ENCODE results near the gene GPN1. TPM values are rescaled to one million over a fixed set of nuclear protein-coding genes. Genes with fewer than 3 reads are reported as not detected.
"Not testable (repeated sequence)": the region's sequence is repeated elsewhere in the genome, so short reads cannot be mapped to it uniquely, and the experiment has no call there.

Gene GPN1
- total RNA-seq, 4 donors from 2014 or later = 12.3 to 27.7 (median 19.7) TPM

DNA sequence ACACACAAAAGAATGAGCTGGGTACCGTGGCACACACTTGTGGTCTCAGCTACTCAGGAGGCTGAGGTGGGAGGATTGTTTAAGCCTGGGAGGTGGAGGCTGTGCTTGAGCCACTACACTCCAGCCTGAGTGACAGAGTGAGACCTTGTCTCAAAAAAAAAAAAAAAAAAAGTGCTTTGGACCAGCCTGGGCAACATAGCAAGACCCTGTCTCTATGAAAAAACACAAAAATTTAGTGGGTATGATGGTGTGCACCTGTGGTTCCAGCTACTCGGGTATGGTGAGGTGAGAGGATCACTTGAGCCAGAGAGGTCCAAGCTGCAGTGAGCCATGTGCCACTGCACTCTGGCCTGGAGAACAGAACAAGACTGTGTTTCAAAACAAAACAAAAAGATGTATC is 35.6 kb upstream of the GPN1 start:
- H3K9me3 ChIP-seq = peaks cover 0 to 26% (median 8%) of the 10 kb centered on the region in 4 donors
- H3K27ac ChIP-seq = no peak overlapping the region
- no peak overlapping the region for H3K4me3 ChIP-seq
- H3K27me3 ChIP-seq = no peaks in the 10 kb centered on the region
- H3K36me3 ChIP-seq = peaks cover 0 to 6% (median 0%) of the 10 kb centered on the region in 3 donors
- TF ChIP-seq, protein P1, sequence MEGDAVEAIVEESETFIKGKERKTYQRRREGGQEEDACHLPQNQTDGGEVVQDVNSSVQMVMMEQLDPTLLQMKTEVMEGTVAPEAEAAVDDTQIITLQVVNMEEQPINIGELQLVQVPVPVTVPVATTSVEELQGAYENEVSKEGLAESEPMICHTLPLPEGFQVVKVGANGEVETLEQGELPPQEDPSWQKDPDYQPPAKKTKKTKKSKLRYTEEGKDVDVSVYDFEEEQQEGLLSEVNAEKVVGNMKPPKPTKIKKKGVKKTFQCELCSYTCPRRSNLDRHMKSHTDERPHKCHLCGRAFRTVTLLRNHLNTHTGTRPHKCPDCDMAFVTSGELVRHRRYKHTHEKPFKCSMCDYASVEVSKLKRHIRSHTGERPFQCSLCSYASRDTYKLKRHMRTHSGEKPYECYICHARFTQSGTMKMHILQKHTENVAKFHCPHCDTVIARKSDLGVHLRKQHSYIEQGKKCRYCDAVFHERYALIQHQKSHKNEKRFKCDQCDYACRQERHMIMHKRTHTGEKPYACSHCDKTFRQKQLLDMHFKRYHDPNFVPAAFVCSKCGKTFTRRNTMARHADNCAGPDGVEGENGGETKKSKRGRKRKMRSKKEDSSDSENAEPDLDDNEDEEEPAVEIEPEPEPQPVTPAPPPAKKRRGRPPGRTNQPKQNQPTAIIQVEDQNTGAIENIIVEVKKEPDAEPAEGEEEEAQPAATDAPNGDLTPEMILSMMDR (IDR thresholded peaks at IDR 0.05) = no peak
- TF ChIP-seq POLR2A (IDR thresholded peaks at IDR 0.05) = no peak
- no peak for DNase-seq
- H3K4me1 ChIP-seq = no peaks in the 10 kb centered on the region

DNA sequence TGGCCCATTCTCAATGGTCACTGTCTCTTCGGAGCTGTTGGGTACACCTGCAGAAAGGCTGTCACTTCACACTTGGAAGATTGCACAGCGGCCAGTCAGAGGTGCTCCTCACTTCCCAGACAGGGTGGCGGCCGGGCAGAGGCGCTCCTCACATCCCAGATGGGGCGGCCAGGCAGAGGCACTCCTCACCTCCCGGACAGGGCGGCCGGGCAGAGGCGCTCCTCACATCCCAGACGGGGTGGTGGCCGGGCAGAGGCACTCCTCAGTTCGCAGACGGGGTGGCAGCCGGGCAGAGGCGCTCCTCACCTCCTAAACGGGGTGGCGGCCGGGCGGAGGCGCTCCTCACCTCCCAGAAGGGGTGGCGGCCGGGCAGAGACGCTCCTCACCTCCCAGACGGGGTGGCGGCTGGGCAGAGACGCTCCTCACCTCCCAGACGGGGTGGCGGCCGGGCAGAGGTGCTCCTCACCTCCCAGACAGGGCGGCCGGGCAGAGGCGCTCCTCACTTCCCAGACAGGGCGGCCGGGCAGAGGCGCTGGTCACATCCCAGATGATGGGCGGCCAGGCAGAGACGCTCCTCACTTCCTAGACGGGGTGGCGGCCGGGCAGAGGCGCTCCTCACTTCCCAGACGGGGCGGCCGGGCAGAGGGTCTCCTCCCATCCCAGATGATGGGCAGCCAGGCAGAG is 34.7 kb upstream of the GPN1 start:
- Histone ChIP-seq H3K36me3 (peaks cover 0 to 11% (median 3%) of the 10 kb centered on the region in 3 donors), H3K9me3 (peaks cover 0 to 26% (median 8%) of the 10 kb centered on the region in 4 donors)
- not testable (repeated sequence) for H3K27ac ChIP-seq, DNase-seq, H3K4me1 ChIP-seq, H3K27me3 ChIP-seq, H3K4me3 ChIP-seq

DNA sequence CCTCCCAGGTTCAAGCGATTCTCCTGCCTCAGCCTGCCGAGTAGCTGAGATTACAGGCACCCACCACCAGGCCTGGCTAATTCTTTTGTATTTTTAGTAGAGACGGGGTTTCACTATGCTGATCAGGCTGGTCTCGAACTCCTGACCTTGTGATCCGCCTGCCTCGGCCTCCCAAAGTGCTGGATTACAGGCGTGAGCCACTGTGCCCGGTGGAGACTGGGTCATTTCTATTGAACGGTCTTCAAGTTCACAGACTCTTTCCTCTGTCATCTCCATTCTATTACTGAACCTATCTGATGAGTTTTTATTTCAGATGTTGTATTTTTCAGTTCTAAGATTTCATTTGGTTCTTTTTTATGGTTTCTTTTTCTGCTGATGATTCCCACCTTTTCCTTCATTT is 33.4 kb upstream of the GPN1 start:
- Histone ChIP-seq H3K9me3 (peaks cover 0 to 26% (median 8%) of the 10 kb centered on the region in 4 donors), H3K36me3 (peaks cover 0 to 22% (median 8%) of the 10 kb centered on the region in 3 donors)
- H3K27me3 ChIP-seq, H3K4me3 ChIP-seq, DNase-seq, H3K27ac ChIP-seq, H3K4me1 ChIP-seq: not testable (repeated sequence)

DNA sequence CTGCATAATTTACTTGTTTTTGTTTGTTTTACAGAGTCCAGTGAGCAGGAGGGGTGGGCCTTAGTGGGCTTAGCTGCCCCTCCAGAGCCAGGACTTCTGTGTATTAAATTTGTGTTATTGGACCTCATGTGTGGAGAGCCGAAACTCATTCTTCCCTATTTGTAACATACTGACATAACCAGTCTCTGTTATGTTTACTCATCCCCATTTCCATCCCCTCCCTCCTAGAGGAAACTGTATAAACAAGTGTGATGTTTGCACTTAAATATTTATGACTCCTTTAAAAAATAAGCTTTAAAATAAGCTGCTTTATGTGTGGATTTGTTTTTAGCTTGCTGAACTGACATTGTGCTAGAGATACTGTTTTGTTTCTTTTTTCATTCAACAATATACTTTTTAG is 32.2 kb upstream of the GPN1 start:
- Histone ChIP-seq H3K27ac (no peak overlapping the region), H3K9me3 (peaks cover 0 to 20% (median 8%) of the 10 kb centered on the region in 4 donors), H3K27me3 (no peaks in the 10 kb centered on the region), H3K4me3 (no peak overlapping the region), H3K36me3 (peaks cover 0 to 33% (median 8%) of the 10 kb centered on the region in 3 donors), H3K4me1 (no peaks in the 10 kb centered on the region)
- no peak for TF ChIP-seq POLR2A (IDR thresholded peaks at IDR 0.05)
- TF ChIP-seq, protein P1 (IDR thresholded peaks at IDR 0.05) = no peak
- DNase-seq = no peak

DNA sequence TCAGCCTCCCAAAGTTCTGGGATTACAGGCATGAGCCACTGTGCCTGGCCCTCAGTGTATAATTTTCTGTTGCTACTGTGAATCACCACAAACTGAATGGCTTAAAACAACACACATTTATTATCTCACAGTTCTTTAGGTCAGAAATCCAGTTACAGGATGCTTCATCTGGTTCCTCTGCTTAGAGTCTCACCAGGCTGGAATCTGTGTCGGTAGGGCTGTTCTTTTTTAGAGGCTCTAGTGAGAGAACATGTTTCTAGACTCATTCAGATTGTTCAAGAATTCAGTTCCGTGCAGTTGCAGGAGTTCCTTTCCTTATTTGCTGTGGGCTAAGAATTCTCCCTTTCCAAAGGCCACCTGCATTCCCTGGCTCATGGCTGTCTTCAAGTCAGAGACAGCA is 22.2 kb upstream of the GPN1 start:
- Histone ChIP-seq H3K9me3 (no peaks in the 10 kb centered on the region), H3K27me3 (no peaks in the 10 kb centered on the region), H3K36me3 (peaks cover 0 to 81% (median 0%) of the 10 kb centered on the region in 3 donors), H3K4me3 (no peak overlapping the region), H3K4me1 (no peaks in the 10 kb centered on the region), H3K27ac (no peak overlapping the region)
- no peak for DNase-seq
- no peak for TF ChIP-seq POLR2A (IDR thresholded peaks at IDR 0.05)
- TF ChIP-seq, protein P1 (IDR thresholded peaks at IDR 0.05) = no peak

DNA sequence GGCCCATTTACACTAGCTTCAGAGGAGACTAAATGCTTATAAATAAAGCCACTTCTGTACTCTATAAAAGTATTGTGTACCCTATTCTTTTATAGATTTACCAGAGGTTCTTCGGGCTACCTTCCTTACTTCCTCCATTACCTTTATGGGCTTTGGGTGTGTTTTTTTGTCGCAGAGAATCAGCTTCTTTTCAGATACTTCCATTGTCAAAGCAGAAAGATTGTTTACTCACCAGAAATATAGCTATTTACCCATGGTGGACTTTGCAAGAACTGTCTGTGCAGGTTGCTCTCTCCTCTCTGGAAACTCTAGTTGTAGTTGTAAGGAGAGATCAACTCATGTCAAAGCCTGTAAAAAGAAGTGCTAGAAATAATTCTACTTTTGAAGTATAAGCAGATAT is 14.9 kb upstream of the GPN1 start:
- peaks cover 0 to 67% (median 0%) of the 10 kb centered on the region in 3 donors for H3K36me3 ChIP-seq
- no peaks in the 10 kb centered on the region for H3K27me3 ChIP-seq
- DNase-seq = no peak
- no peaks in the 10 kb centered on the region for H3K4me1 ChIP-seq
- no peak overlapping the region for H3K27ac ChIP-seq
- H3K9me3 ChIP-seq = no peaks in the 10 kb centered on the region
- no peak overlapping the region for H3K4me3 ChIP-seq
- no peak for TF ChIP-seq POLR2A (IDR thresholded peaks at IDR 0.05)
- TF ChIP-seq, protein P1 (IDR thresholded peaks at IDR 0.05) = no peak

All from Peyer's patch (tissue), 4 donors.